ENCODE measurements around the gene GPLD1.
"Not testable (repeated sequence)": the region's sequence is repeated elsewhere in the genome, so short reads cannot be mapped to it uniquely, and the experiment has no call there.

Gene GPLD1

DNA sequence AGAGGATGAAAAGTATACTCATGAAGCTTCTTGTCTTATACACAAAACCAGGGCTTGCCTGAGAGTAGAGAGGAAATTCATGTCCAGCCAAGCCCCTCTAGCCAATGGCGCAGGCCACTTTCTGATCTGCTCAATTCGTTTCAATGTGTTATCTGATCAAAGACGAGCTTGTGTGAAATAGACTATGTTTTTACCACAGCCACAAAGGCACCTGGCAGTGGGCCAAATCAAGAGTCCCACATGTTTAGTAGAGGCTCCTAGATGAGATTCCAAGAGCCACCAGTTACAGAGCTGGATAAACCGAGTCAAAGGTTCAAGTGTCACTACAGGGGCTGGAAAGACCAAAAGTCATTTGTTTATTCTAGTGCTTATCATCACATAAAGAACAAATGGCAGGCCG is 34.9 kb downstream of the GPLD1 start:
- DNase-seq (ENCODE audit: low read depth in 2 of 2), result no peak

- DNase-seq (ENCODE audit: low read depth in 2 of 2), result no peak
These were observed 35.5 kb downstream of the GPLD1 start for GRCh38 chr6:24453921-24454320.

DNA sequence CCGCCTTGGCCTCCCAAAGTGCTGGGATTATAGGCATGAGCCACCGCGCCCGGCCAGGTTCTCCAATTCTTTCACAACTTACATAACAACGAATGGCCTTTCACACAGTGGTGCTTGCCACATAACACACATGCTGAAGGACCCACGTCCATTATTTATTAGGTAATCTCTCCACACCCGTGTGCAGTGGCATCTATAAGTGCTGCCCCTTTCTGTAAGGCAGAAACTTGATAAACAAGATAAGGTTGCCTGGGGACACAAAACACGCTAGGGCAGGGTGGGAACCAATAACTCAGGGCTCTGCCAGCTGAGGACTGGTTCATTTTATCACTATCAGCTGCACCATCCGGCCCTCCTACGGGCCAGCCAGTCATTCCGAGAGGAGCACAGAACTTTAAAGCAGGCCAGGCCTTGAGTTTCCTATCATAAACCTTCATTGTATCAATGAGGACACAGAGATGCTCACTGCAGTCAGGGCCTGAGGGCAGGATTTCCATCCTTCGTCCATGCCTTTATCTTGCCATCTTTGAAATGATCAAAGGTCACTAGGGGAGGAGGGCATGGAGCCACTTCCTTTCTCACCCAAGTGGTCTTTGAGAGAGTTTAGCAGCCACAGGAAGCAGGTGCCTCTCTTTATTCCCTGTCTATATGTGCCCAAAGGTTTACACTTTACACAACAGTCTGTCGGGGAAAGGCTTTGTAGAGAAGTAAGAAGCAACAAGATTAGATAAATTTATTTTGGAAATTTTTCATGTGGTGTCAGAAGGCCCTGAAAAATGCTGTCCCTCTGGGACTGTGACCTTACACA is 37.6 kb downstream of the GPLD1 start:
- no peak for DNase-seq (ENCODE audit: low read depth in 2 of 2)

- DNase-seq (ENCODE audit: low read depth in 2 of 2), result no peak
These were observed 40.4 kb downstream of the GPLD1 start for GRCh38 chr6:24448828-24449525.

- no peak for DNase-seq (ENCODE audit: low read depth in 2 of 2)
These were observed 41.0 kb downstream of the GPLD1 start for GRCh38 chr6:24448396-24448795.

- no peak for DNase-seq (ENCODE audit: low read depth in 2 of 2)
These were observed 42.7 kb downstream of the GPLD1 start for GRCh38 chr6:24446670-24447069.

DNA sequence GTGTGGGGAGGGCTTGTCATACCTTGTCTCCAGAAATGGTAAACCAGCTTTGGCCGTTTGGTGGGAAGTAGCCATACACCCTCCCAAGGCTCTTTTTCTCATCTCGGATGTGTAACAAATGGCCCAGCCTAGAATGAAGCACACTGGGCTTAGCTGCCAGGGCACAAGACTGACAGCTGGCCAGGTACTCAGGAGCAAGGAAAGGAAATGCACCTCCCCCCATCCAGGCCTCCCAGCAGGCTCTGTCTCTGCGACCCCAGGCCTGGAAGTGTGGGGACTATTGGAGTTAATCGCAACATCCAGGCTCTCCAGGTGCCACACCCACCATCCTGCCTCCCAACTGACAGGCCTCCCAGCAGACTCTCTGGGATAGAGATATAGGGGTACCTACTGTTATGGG is 43.7 kb downstream of the GPLD1 start:
- DNase-seq (ENCODE audit: low read depth in 2 of 2), result no peak

- no peak for DNase-seq (ENCODE audit: low read depth in 2 of 2)
These were observed 44.8 kb downstream of the GPLD1 start for GRCh38 chr6:24444588-24444987.

GRCh38 chr6:24441599-24441904 is 47.8 kb downstream of the GPLD1 start:
- DNase-seq (ENCODE audit: low read depth in 2 of 2), result no peak

DNA sequence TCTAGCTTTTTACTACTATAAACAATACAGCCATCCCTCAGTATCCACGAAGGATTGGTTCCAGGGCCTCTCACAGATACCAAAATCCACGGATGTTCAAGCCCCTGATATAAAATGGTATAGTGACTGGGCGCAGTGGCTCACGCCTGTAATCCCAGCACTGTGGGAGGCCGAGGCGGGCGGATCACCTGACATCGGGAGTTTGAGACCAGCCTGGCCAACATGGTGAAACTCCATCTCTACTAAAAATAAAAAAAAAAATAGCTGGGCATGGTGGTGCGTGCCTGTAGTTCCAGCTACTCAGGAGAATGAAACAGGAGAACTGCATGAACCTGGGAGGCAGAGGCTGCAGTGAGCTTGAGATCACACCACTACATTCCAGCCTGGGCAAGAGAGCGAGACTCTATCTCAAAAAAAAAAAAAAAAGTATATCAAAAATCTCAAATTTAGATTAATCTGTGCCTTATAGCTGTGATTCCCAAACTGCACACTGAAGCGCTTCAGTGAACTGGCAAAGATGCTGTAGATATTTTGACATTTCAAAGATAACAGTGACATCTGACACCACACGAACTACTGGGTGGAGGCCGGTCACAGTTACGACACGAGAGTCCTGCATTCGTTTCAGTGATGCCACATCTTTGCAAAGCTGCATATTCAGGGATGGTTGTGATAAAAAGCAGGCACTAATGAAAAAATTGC is 48.3 kb downstream of the GPLD1 start:
- no peak for DNase-seq (ENCODE audit: low read depth in 2 of 2)

DNA sequence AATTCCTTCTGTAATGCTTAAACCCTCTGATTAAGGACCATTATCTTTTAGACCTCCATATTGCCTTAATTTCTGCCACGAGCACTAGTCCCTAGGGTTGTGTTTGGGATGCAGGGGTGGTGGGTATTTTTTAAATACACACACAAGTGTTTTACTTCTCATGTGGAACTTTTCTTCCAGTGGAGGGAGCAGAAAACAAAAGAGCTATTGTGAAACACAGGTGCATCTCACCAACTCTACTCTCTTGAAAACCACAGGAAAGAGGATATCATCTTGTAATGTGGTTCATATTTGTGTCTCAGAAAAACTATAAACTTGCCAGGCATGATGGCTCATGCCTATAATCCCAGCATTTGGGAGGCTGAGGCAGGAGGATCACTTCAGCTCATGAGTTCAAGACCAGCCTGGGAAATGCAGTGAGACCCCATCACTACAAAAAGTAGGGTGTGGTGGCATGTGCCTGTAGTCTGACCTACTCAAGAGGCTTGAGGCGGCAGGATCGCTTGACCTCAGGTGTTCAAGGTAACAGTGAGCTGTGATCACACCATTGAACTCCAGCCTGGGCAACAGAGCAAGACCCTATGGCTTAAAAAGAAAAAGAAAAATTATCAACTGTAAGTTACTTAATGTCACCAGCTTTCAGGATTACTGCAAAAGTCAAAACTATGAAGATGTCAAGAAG is 49.4 kb downstream of the GPLD1 start:
- DNase-seq (ENCODE audit: low read depth in 2 of 2), result no peak

DNA sequence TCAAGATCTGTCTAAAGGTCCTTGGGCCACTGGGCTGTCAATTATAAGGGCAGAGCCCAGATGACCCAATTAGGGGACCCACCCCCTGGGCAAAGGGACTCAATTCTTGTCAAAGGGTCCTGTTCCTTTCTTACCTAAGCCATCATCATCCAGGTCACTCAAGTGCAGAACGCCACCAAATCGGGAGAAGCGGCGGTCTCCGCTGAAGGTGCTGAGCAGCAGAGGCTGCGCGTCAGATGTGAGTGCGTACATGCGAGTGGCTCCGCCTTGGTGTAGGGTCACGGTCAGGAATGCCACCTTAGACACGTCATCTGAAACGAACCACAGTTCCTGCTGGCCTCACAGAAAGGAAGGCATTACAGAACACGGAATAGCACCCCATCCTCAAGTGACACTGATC is 52.4 kb downstream of the GPLD1 start:
- DNase-seq (ENCODE audit: low read depth in 2 of 2), result no peak

- DNase-seq (ENCODE audit: low read depth in 2 of 2), result no peak
These were observed 56.8 kb downstream of the GPLD1 start for GRCh38 chr6:24432611-24433010.

GRCh38 chr6:24431045-24431451 is 58.3 kb downstream of the GPLD1 start:
- DNase-seq (ENCODE audit: low read depth in 2 of 2), result no peak

DNA sequence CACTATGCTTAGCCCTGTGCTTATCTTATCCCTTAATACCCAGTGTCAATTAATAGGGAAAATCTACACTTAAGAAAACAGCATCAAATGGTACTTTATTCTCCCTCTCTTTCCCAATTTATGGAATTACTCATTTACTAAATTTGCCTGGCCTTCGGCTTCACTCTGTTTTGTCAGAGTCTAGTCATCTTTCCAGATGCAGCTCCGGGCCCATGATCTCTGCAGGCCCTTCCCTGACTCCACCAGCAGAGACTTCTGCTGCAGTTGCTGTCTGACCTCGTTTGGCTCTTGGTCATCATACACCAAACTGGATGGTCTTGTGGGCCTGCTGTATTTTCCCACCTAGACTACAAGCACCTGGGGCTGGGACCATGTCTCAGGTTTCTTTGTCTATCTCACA is 59.3 kb downstream of the GPLD1 start:
- no peak for DNase-seq (ENCODE audit: low read depth in 2 of 2)

- no peak for DNase-seq (ENCODE audit: low read depth in 2 of 2)
These were observed 60.2 kb downstream of the GPLD1 start for GRCh38 chr6:24429146-24429545.

DNA sequence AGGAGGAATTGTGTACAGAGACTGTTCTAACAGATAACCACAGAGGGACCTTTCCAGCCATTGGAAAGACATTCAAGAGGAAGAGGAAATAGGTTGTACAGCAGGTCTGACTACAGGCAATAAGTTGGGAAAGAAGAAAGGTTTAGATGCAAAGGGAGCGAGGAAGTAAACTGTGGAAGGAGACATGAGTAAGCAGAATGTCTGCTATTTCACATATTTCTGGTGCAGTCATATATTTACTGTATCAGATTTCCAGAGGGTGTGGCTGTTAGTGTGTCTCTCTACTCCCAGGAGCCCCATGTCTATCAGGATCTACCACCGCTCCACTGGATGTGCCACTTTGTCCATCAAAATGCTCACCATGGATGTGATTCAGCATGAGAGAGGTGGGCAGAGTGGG is 60.8 kb downstream of the GPLD1 start:
- no peak for DNase-seq (ENCODE audit: low read depth in 2 of 2)

DNA sequence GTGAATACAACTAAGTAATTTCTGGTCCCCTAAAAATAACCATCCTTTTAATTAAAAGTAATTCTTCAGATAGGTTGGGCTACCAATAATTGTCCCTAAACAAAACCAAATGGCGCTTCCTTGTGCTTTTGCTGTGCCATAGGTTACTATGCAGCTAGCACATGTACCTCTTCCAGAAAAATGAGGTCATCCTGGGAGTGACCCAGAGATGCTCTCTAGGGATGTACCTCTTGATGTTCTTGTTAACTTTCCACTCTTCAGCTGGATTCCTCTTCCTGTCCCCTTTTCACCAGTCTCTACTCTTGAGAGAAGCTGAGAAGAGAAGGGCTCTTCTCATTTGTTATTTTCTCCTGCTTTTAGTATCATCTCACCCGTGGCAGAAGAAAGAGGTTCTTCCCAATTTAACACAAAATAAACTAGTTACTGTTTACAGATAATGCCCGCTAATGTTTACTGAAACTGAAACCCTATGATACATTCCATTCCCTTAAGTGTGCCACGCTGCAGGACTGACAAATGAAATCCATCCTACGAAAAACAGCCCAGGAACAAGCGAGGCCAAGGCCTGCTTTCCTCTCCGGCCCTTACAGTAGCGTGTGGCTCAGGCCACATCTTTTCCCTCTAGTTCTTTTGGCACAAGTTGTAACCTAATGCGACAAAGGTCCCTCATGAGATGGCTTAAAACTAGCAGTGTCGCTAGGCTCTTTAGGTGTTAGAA is 62.5 kb downstream of the GPLD1 start:
- DNase-seq (ENCODE audit: low read depth in 2 of 2), result no peak

DNA sequence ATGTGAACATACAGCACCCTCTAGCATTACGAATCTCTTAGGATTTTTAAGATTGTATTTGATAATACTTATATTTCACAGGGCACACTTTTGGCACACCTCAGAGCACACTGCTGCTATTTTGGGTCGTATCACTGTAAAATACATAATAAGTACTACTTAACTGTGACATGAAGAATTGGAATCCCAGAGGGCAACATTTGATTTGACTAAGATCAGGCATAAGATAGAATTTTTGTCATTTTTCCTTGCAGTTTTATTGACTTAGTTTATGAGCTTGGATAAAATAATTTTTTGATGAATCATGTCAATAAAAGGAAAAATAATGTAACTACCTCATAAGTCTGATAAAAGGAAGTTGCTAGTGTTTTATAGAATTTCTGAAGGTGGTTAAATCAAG is 64.3 kb downstream of the GPLD1 start:
- no peak for DNase-seq (ENCODE audit: low read depth in 2 of 2)

DNA sequence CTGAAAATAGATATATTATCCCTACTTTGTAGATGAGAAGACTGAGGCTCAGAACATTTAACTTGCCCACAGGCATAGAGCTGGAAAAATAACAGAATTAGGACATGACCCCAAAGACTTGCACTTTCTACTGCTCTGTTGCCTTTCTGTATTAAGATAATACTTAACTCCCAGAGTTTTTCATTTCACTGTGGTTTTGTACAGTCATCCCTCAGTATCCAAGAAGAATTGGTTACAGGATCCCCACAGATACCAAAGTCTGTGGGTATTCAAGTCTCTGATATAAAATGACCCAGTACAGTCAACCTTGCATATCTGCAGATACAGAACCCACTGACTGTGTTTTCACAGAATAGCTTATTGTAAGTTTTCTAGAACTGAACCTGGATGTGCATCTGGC is 69.9 kb downstream of the GPLD1 start:
- no peak for DNase-seq (ENCODE audit: low read depth in 2 of 2)

DNA sequence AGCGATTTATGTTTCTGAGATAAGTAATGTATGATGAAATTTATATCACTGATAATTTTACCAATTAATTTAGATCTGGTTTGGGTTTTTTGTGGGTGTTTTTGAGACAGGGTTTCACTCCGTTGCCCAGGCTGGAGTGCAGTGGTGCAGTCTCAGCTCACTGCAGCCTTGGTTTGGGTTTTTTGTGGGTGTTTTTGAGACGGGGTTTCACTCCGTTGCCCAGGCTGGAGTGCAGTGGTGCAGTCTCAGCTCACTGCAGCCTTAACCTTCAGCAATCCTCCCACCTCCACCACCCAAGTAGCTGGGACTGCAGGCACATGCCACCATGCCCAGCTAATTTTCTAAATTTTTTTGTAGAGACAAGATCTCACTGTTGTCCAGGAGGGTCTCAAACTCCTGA is 73.6 kb downstream of the GPLD1 start:
- DNase-seq (ENCODE audit: low read depth in 2 of 2), result no peak

DNA sequence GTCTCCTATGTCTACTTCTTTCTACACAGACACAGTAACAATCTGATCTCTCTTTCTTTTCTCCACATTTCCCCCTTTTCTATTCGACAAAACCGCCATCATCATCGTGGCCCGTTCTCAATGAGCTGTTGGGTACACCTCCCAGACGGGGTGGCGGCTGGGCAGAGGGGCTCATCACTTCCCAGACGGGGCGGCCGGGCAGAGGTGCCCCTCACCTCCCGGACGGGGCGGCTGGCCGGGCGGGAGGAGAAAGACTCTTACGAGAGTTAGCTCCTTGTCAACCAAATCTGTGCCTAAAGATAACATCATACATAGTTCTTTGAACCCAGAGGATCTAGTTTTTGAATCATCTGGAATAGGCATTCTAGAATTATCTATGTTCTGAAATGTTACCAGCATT is 74.8 kb downstream of the GPLD1 start:
- not testable (repeated sequence) for DNase-seq (ENCODE audit: low read depth in 2 of 2)
